HG03378 (cell line): ENCODE measurements around the gene ZNF507.

Source experiments
- ATAC-seq: cut with Tn5 transposase; IDR thresholded peaks from one replicate; pipeline ENCODE4 v1.9.1; 2021; ENCODE audit warnings: mild to moderate bottlenecking, moderate library complexity; ENCODE audit not compliant: unreplicated experiment

Gene ZNF507

DNA sequence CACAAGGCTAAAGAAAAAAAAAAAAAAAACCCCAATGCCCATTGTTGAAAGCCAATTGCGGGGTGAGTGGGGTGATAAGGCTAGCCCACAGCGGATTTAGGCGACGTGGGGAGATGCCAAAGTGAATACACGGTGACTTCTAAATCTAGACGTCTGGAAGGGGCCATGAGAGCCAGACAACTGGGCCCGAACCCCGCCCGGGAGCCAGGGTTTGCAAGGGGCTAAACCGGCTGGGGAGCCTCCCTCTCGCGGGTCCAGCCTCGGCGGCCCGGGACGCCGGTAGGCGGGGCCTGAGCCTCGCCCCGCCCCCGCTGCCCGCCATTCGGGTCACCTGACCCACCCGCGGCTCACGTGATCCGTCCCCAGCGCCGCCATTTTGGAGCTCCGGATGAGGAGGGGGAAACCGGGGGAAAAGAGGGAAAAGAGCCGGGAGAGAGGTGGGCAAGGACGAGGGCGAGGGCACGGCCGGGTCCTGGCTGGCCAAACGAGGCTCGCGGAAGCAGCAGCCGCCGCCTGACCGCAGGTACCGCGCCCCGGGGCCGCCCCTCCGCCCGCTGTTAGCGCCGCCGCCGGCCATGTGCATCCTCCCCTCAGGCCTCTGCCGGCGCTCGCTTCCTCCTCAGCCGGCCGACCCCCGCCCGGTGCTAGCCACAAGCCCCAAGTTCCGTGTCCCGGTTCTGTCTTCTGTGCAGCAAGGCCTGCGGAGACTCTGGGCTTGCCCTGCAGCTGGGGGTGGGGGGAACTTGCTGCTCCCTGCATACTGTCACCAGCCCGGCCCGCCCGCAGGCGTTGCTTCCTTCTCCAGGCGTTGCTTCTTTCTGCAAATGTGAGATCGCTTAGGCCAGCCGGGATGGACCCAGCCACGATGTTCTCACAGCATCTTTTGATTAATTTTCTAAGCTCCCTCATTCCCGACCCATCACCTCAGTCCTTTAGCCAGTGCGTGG lies at the start of gene ZNF507:
Gene ZNF507 (plus strand): TSS at position 350 of the 947 bp plus-strand sequence. CDS start 7,221 bp downstream, outside the sequence.
- peak; percentile 54 for ATAC-seq

GRCh38 chr19:32296694-32297093 lies 48.7 kb upstream of the ZNF507 start:
- no peak for ATAC-seq

GRCh38 chr19:32302778-32303177 lies 42.6 kb upstream of the ZNF507 start:
- ATAC-seq = no peak

DNA sequence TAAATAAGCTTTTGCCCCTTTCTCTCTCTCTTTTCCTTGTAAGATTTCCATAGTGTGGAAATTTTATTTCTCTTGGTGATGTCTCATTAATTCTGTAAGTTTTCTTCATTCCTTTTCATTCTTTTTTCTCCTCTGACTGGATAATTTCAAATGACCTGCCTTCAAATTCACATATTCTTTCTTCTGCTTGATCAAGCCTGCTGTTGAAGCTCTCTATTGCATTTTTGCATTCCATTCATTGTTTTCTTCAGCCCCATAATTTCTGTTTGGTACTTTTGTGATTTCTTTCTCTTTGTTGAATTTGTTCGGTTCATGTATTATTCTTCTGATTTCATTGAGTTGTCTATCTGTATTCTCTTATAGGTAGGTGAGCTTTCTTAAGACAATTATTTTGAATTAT lies 42.2 kb upstream of the ZNF507 start:
- no peak for ATAC-seq

DNA sequence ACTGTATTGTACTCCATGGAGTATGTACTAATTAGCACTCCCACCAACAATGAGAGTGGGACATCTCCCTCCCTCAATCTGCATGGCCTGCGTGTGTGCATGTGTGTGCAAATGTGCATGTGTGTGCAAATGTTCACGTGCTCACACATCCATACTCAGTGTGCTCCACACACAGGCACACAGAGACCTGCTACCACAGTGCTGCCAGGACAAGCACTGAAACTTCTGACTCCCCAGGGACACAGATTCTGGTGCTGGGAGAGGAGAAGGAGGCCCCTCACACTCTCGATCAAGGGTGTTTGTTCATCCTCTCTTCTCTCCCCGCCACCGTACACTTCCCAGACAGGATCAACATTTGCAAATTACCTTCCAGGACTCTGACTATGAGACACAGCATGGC lies 37.8 kb upstream of the ZNF507 start:
- ATAC-seq = no peak

- no peak for ATAC-seq
Measured at GRCh38 chr19:32308431-32309077, 36.9 kb upstream of the ZNF507 start.

DNA sequence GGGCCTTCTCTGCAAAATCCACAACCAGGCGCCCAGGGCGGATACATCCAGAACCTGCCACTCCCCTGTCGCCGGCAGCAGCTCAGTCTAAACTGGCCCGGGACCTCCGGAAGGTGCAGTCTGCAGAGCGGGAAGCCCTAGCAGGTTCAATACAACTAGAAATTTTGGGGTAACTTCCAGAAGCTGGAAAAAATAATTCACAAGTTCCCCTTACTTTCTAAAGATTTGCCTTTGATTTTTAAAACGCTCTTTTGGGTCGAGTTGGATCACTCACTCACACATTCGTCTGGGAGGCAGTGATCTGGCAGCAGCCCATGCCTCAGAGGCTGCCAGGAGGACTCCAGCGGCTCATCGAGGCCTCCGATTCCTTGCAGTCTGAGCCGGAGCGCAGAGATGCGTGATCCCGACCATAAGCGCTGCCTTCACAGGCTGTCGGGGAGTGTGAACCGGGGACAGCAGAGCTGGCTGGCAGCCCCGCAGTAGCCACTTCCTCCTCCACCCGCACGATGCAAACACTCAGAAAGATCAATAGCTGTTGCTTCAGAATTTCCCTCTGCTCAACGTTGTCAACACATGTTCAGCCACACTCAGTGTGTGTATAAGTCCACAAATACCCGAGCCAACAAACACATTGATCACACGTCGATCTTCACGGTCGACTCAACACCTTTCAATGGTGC lies 35.6 kb upstream of the ZNF507 start:
- no peak for ATAC-seq

GRCh38 chr19:32311371-32311770 lies 34.0 kb upstream of the ZNF507 start:
- no peak for ATAC-seq

DNA sequence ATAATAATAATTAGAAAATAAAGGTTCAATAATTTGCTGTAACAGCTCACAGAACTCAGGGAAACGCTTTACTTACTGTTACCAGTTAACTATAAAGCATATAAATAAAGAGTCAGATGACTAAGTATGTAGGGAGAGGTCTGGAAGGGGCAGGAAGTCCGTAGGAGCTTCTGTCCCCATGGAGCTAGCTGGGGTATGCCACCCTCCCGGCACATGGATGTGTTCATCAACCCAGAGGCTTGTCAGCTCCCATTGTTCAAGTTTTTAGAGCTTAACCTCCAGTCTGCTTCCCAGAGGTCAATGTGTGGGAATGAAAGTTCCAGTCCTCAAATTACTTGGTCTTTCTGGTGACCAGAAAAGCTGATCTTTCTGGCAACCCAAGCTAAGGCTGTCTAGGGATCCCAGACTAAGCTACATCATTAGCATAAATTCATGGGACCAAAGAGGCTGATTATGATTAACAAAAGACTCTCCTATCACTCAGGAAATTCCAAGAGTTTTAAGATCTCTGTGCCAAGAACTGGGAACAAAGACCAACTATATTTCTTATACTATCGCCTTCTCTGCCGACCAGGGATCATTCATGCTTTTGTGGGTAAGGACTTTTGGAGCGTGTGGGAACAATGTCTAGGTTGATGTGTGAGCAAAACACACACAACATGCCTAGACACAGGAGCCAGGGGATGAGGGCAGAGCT lies 31.7 kb upstream of the ZNF507 start:
- ATAC-seq = no peak

DNA sequence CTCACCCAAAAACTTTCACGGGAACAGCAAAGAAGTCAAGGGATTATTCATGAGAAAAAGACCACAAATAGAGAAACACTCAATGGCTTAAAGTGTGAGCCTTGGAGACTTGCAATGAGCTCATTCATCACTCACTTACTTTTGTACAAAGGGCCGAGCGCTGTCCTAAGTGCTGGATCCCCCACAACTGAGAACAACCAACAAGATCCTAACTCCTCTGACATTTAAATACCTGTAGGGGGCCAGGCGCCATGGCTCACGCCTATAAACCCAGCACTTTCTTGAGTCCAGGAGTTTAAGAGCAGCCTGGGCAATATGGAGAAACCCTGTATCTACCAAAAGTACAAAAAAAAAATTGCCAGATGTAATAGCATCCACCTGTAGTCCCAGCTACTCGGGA lies 29.4 kb upstream of the ZNF507 start:
- no peak for ATAC-seq

GRCh38 chr19:32317086-32317485 lies 28.3 kb upstream of the ZNF507 start:
- no peak for ATAC-seq

DNA sequence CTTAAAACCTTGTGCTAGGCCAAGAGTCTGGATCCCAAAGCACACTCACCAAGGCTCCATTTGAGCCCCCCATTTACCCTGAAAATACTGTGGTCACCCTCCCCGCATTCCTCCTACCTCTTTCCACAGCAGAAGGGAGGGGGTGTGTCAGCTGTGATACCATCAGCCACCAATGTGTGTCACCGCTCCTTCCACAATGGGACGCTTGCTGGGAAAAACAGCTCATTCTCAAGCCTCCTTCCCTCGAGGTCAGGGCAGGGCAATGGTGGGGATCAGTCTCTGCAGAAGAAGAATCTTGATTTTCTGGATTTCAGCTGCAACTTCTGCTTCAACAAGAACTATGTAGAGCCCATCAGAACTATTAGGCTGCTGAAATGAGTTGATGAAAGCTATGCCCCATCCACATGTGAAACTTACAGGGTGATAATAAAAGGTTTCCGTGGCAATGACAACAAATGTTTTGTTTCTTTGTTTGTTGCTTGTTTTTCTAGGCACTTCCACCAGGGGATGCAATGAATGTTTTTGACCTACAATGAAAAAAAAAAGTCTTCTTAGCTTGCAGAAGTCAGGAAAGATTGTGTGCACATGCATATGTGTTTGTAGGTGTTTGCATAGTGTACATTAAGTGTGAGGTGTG lies 26.4 kb upstream of the ZNF507 start:
- ATAC-seq = no peak

DNA sequence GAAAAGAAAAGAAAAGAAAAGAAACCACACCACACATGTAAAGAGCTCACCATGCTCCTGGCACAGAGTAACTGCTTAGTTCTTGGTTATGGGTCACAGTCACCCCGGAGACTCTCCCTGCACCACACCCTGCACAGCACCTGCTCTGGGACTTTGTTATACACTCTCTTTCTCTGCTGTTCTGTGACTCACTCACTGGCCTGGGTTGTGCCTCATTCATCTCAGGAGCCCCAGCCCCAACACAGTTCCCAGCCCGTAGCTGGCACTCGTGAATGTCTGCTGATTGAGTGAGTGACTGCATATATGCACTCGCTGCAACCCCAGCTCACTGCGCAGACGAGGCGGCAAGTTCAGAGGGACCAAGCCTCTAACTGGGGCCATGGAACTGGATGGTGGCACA lies 22.9 kb upstream of the ZNF507 start:
- no peak for ATAC-seq

- no peak for ATAC-seq
Measured at GRCh38 chr19:32324631-32325285, 20.7 kb upstream of the ZNF507 start.

GRCh38 chr19:32330213-32330857 lies 15.1 kb upstream of the ZNF507 start:
- no peak for ATAC-seq

DNA sequence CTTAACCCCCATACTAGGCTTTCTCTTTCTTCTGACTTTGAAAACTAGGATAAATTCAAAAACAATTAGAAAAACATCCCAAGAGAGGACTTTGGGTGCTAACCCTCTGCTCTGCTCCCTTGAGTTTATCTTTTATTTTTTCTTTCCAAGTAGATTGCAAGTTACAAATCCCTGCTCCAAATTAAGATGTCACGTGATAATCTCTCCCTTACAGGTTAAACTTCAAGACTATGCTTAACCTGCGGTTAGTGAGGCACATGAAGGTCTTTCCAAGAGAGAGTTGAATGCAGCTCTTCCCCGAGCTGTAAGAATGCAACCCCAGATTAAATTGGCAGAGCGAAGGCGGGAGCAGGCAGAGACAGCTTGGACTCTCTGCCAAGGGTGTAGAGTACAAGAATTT lies 12.2 kb upstream of the ZNF507 start:
- ATAC-seq = no peak

DNA sequence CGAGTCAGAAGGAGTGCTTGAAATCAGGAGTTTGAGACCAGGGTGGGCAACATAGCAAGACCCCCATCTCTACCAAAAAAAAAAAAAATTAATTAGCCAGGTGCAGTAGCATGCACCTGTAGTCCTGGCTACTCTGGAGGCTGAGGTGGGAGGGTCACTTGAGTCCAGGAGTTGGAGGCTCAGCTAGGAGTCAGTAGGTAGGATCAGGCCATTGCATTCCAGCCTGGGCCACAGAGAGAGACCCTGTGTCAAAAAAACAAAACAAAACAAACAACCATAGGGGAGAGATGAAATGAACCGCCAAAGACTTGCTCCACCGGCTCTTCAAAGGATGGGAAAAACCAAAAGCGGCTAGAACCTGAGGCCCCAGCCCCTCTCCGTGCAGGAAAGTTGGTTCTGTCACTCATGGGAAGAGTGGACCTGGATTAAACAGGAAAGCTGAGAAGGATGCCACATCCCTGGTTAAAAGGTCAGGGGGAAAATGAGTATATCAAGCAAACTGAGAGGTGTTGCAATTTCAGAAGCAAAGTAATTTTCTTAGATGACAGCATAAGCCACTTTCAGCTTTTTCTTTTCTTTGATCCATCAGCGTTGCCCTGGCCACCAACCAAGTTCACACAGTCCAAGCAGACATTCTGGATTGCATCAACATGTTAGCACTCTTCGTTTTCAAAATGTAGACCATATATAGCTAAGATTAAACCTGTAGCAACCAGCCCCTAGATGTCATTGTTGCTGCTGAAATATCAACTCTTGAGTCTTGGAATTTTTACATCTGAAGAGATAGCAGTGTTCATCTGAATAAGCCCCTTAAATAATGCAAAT lies 8.9 kb upstream of the ZNF507 start:
- no peak for ATAC-seq

GRCh38 chr19:32337084-32337808 lies 8.2 kb upstream of the ZNF507 start:
- ATAC-seq = no peak
